Vagina (tissue), 2 donors: ENCODE data around the gene SSTR4.

ENCODE experiments used
- CTCF ChIP-seq, 3 experiments: fragments of 450-650 bp in 2 of 3; fragments of 200-600 bp in 1 of 3; sonication (generic) in 1 of 3; IDR thresholded peaks; one replicate each; pipeline ENCODE4 v1.5.1; 2017 to 2019; ENCODE audit warnings: antibody characterized with exemption in 3 of 3, mild to moderate bottlenecking in 2 of 3, moderate library complexity in 2 of 3
- POLR2AphosphoS5 ChIP-seq, 2 donors: sonication (generic); formaldehyde crosslinking; IDR thresholded peaks; one replicate each; pipeline ENCODE4 v1.9.0; 2017; ENCODE audit warnings: antibody characterized with exemption in 2 of 2, mild to moderate bottlenecking in 2 of 2, low read depth in 1 of 2; ENCODE audit not compliant: insufficient read depth in 1 of 2

- TF ChIP-seq CTCF (IDR thresholded peaks at IDR 0.05) (no peak), POLR2AphosphoS5 (IDR thresholded peaks at IDR 0.05; ENCODE audit: insufficient read depth in 1 of 2, low read depth in 1 of 2) (no peak)
Observed at GRCh38 chr20:23034721-23035671, at the start of gene SSTR4.
